IMR-90 (cell line): ENCODE results near the gene PEX5L. TPM values are rescaled to one million over a fixed set of nuclear protein-coding genes. Genes with fewer than 3 reads are reported as not detected.

Source experiments
- ATAC-seq: fragments of 200-7000 bp; cut with Tn5 transposase; 2 replicates; pipeline ENCODE4 v1.9.1; 2020; ENCODE audit warnings: low read depth, mild to moderate bottlenecking, moderate library complexity
- BruUV-seq: library from RNA; stranded (reverse); fragments of 400-500 nt; replicated peaks from 2 replicates; lab custom pipeline; 2021; lab: Mats Ljungman, UMichigan
- CTCF ChIA-PET: fragments of 300-600 bp; formaldehyde crosslinking; extraction: SDS; loops from one replicate; lab custom pipeline; 2021; ENCODE audit warnings: antibody characterized with exemption; lab: Yijun Ruan, JAX
- POLR2A ChIA-PET: fragments of 300-600 bp; sonication (Branson Sonifier 250); formaldehyde crosslinking; loops from one replicate; lab custom pipeline; 2022; ENCODE audit warnings: antibody characterized with exemption; ENCODE audit not compliant: unreplicated experiment; lab: Charles Lee
- DNase-seq: peaks from one replicate; pipeline ENCODE4 v3.0.0; 2013
- H2AFZ ChIP-seq: replicated peaks from 2 replicates; pipeline ENCODE3; 2013; ENCODE audit warnings: low read length, mild to moderate bottlenecking; ENCODE audit not compliant: poor library complexity
- H2AK5ac ChIP-seq: 2 replicates; pipeline ENCODE4 v1.6.1; 2013; ENCODE audit warnings: low read depth, low read length, inconsistent platforms
- H2AK9ac ChIP-seq: replicated peaks from 2 replicates; pipeline ENCODE3; 2013; ENCODE audit warnings: mild to moderate bottlenecking, low read depth, low read length, moderate library complexity; ENCODE audit not compliant: poor library complexity
- H2BK120ac ChIP-seq: 2 replicates; pipeline ENCODE4 v1.6.1; 2013; ENCODE audit warnings: low read depth, low read length, inconsistent platforms
- H2BK15ac ChIP-seq: 3 replicates; pipeline ENCODE4 v1.6.1; 2013; ENCODE audit warnings: low read depth, low read length, inconsistent platforms
- H2BK20ac ChIP-seq: 2 replicates; pipeline ENCODE4 v1.6.1; 2013; ENCODE audit warnings: low read depth, mild to moderate bottlenecking, inconsistent platforms, low read length, moderate library complexity
- H2BK5ac ChIP-seq: 2 replicates; pipeline ENCODE4 v1.6.1; 2013; ENCODE audit warnings: mild to moderate bottlenecking, low read depth, low read length, inconsistent platforms; ENCODE audit not compliant: poor library complexity, severe bottlenecking
- H3K14ac ChIP-seq: replicated peaks from 2 replicates; pipeline ENCODE4 v1.6.1; 2013; ENCODE audit warnings: low read depth, low read length, inconsistent platforms
- H3K18ac ChIP-seq: 2 replicates; pipeline ENCODE4 v1.6.1; 2013; ENCODE audit warnings: low read depth, low read length, control low read depth
- H3K23ac ChIP-seq: 2 replicates; pipeline ENCODE4 v1.6.1; 2013; ENCODE audit warnings: low read depth, low read length, inconsistent platforms
- H3K27ac ChIP-seq: 2 replicates; pipeline ENCODE4 v1.5.1; 2013; ENCODE audit warnings: mild to moderate bottlenecking, control low read depth, low read length; ENCODE audit not compliant: insufficient read depth
- H3K27me3 ChIP-seq: 2 replicates; pipeline ENCODE4 v1.6.1; 2013; ENCODE audit warnings: low read length; ENCODE audit not compliant: control insufficient read depth, insufficient read depth
- H3K36me3 ChIP-seq: 2 replicates; pipeline ENCODE4 v1.6.1; 2013; ENCODE audit warnings: low read length, mixed read lengths; ENCODE audit not compliant: control insufficient read depth, insufficient read depth
- H3K4ac ChIP-seq: 2 replicates; pipeline ENCODE4 v1.6.1; 2013; ENCODE audit warnings: low read depth, low read length, inconsistent platforms
- H3K4me1 ChIP-seq: 2 replicates; pipeline ENCODE4 v1.6.1; 2013; ENCODE audit warnings: low read length, mixed read lengths; ENCODE audit not compliant: control insufficient read depth, insufficient read depth
- H3K4me2 ChIP-seq: 2 replicates; pipeline ENCODE4 v1.6.1; 2013; ENCODE audit warnings: low read depth, mild to moderate bottlenecking, control low read depth, low read length, moderate library complexity
- H3K4me3 ChIP-seq: 2 replicates; pipeline ENCODE4 v1.5.1; 2013; ENCODE audit warnings: low read depth, mild to moderate bottlenecking, control low read depth, low read length, moderate library complexity; ENCODE audit not compliant: insufficient read depth
- H3K56ac ChIP-seq: 2 replicates; pipeline ENCODE4 v1.6.1; 2013; ENCODE audit warnings: low read length, inconsistent platforms; ENCODE audit not compliant: insufficient read depth; ENCODE audit errors: extremely low read depth
- H3K79me1 ChIP-seq, 2 experiments: 2 replicates each; pipeline ENCODE4 v1.6.1; 2013; ENCODE audit warnings: low read length in 2 of 2, inconsistent platforms in 1 of 2, low read depth in 1 of 2
- H3K9ac ChIP-seq: 2 replicates; pipeline ENCODE4 v1.6.1; 2013; ENCODE audit warnings: low read depth, low read length, control low read depth
- H3K9me1 ChIP-seq: 2 replicates; pipeline ENCODE4 v1.6.1; 2013; ENCODE audit warnings: low read length, inconsistent platforms; ENCODE audit not compliant: insufficient read depth
- H3K9me3 ChIP-seq: 2 replicates; pipeline ENCODE4 v1.6.1; 2013; ENCODE audit warnings: low read length; ENCODE audit not compliant: control insufficient read depth, insufficient read depth
- H4K20me1 ChIP-seq: 2 replicates; pipeline ENCODE4 v1.6.1; 2013; ENCODE audit warnings: low read length, inconsistent platforms; ENCODE audit not compliant: insufficient read depth
- H4K5ac ChIP-seq: 2 replicates; pipeline ENCODE4 v1.6.1; 2013; ENCODE audit warnings: mild to moderate bottlenecking, low read depth, low read length, control low read depth
- H4K8ac ChIP-seq, 2 experiments: 2 replicates each; pipeline ENCODE4 v1.6.1; 2013; ENCODE audit warnings: low read depth in 2 of 2, low read length in 2 of 2, control low read depth in 1 of 2, inconsistent platforms in 1 of 2
- H4K91ac ChIP-seq: 2 replicates; pipeline ENCODE4 v1.6.1; 2013; ENCODE audit warnings: low read depth, low read length, inconsistent platforms; ENCODE audit not compliant: insufficient read depth
- CTCF ChIP-seq: conservative IDR thresholded peaks from 2 replicates; pipeline ENCODE4 v1.5.1; 2012; ENCODE audit warnings: mild to moderate bottlenecking, low read depth, low read length, improper control_type of control experiment
- MAFK ChIP-seq: IDR thresholded peaks from 2 replicates; pipeline ENCODE4 v1.6.1; 2012; ENCODE audit warnings: low read depth, low read length, improper control_type of control experiment
- NFE2L2 ChIP-seq: fragments of 150-350 bp; IDR thresholded peaks from 2 replicates; pipeline ENCODE4 v1.6.1; 2016; ENCODE audit warnings: low read depth, mild to moderate bottlenecking, low read length
- WGBS, 2 experiments: methylation state at CpG; one replicate each; pipeline versions ENCODE4 v1.1.5 to v1.1.7; 2013; ENCODE audit warnings: missing lambda C conversion rate in 2 of 2; ENCODE audit not compliant: insufficient read length in 1 of 2; ENCODE audit errors: extremely low coverage in 2 of 2; 5-methylcytosine and 5-hydroxymethylcytosine counted together
- dilution Hi-C: fragments of 300-500 bp; cut with HindIII; formaldehyde crosslinking; loops from one replicate; pipeline ENCODE4 v1.14.3; 2018; ENCODE audit warnings: low sequenced_read_pairs; ENCODE audit not compliant: unreplicated experiment
- in situ Hi-C: fragments of 300-500 bp; cut with MboI; formaldehyde crosslinking; loops from 3 replicates; pipeline ENCODE4 v1.14.3; 2019; ENCODE audit warnings: low sequenced_read_pairs, inconsistent platforms, mixed read lengths
- intact Hi-C: fragments of 100-400 bp; cut with micrococcal nuclease; formaldehyde crosslinking; loops from 2 replicates; pipeline ENCODE4 v1.10.0; 2022
- polyA plus RNA-seq, 3 experiments: library from polyadenylated mRNA; depleted of rRNA; stranded (reverse); fragments of >200 nt; gene quantifications; 2 replicates each; pipeline ENCODE4 v1.2.3, GENCODE V29; 2012; ENCODE audit warnings: low replicate concordance in 1 of 3
- total RNA-seq: library from RNA; depleted of rRNA; stranded (reverse); fragments of >200 nt; gene quantifications from 2 replicates; pipeline ENCODE4 v1.2.3, GENCODE V29; 2012

Gene PEX5L
- total and polyA plus RNA-seq, 2 of the 4 experiments (the other 2 are of a cell fraction) = not detected

GRCh38 chr3:179964890-179965289 is 71.8 kb downstream of the PEX5L start:
- H4K5ac ChIP-seq = no peak overlapping the region
- BruUV-seq = no TSS peak
- no peak overlapping the region for H2BK5ac ChIP-seq
- H3K9ac ChIP-seq = no peak overlapping the region
- TF ChIP-seq MAFK = no peak
- TF ChIP-seq CTCF = no peak
- no peak for TF ChIP-seq NFE2L2
- H2AFZ ChIP-seq = no peak overlapping the region
- H3K4me1 ChIP-seq = no peaks in the 10 kb centered on the region
- no peak overlapping the region for H3K4ac ChIP-seq
- no peak overlapping the region for H4K8ac ChIP-seq
- no peak overlapping the region for H2BK20ac ChIP-seq
- H3K4me3 ChIP-seq = no peak overlapping the region
- in situ Hi-C loops = no loop called here
- no peaks in the 10 kb centered on the region for H3K9me1 ChIP-seq
- ATAC-seq (no peak), DNase-seq (no peak)
- H3K56ac ChIP-seq = no peak overlapping the region
- no CpG with 5 or more reads among the region's 3 CpGs for WGBS, 2 experiments
- H2AK9ac ChIP-seq = no peak overlapping the region
- H4K20me1 ChIP-seq = no peaks in the 10 kb centered on the region
- H3K4me2 ChIP-seq = no peak overlapping the region
- no peak overlapping the region for H3K27ac ChIP-seq
- no peak overlapping the region for H2BK120ac ChIP-seq
- H2BK15ac ChIP-seq = no peak overlapping the region
- H2AK5ac ChIP-seq = no peak overlapping the region
- no peaks in the 10 kb centered on the region for H3K9me3 ChIP-seq
- no peak overlapping the region for H3K14ac ChIP-seq
- H3K23ac ChIP-seq = no peak overlapping the region
- H3K18ac ChIP-seq = no peak overlapping the region
- no peaks in the 10 kb centered on the region for H3K36me3 ChIP-seq
- no peak overlapping the region for H4K91ac ChIP-seq
- H3K27me3 ChIP-seq = no peaks in the 10 kb centered on the region
- intact Hi-C loops = no loop called here
- dilution Hi-C loops = no loop called here
- CTCF ChIA-PET = no interaction called here
- POLR2A ChIA-PET = no interaction called here
- no peaks in the 10 kb centered on the region for H3K79me1 ChIP-seq
